ENCODE data around the gene EFL1. TPM values are rescaled to one million over a fixed set of nuclear protein-coding genes. Genes with fewer than 3 reads are reported as not detected.
"Not testable (repeated sequence)": the region's sequence is repeated elsewhere in the genome, so short reads cannot be mapped to it uniquely, and the experiment has no call there.

The EFL1 gene
- total RNA-seq, 1 donor from 2014 or later: 17.2 TPM

GRCh38 chr15:82248261-82248660 lies 14.3 kb downstream of the EFL1 start:
- not testable (repeated sequence) for H3K36me3 Mint-ChIP-seq (ENCODE audit: unreplicated experiment); DNase-seq; H3K27ac Mint-ChIP-seq (ENCODE audit: unreplicated experiment)

DNA sequence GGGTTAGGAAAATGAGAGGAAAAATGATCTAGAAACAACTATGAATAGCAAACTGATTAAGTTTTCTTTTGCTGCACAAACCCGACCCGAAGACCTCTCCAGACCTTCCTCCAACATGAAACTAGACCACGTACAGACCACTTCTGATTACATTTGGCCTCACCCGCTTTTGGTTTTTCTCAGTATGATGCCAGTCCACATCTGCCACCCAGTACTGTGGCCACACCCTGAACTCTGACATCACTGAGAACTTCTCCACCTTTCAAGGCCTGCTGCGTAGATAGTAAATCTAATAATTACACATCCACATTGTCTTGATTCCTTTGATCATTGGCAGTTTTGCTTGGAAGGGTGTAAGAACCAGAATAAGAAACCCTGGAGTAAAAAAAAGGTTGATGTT lies 16.6 kb downstream of the EFL1 start:
- H3K36me3 Mint-ChIP-seq (ENCODE audit: unreplicated experiment); H3K4me3 Mint-ChIP-seq (ENCODE audit: unreplicated experiment); H3K4me1 Mint-ChIP-seq (ENCODE audit: low read depth, unreplicated experiment); H3K27ac Mint-ChIP-seq (ENCODE audit: unreplicated experiment); H3K27me3 Mint-ChIP-seq (ENCODE audit: unreplicated experiment); DNase-seq; H3K9me3 Mint-ChIP-seq (ENCODE audit: unreplicated experiment): not testable (repeated sequence)

More at GRCh38 chr15:82248261-82248660, 14.3 kb downstream of the EFL1 start:
- not testable (repeated sequence) for H3K4me3 Mint-ChIP-seq (ENCODE audit: unreplicated experiment); H3K9me3 Mint-ChIP-seq (ENCODE audit: unreplicated experiment); H3K27me3 Mint-ChIP-seq (ENCODE audit: unreplicated experiment); H3K4me1 Mint-ChIP-seq (ENCODE audit: low read depth, unreplicated experiment)

GRCh38 chr15:82243644-82244043 lies 18.9 kb downstream of the EFL1 start:
- not testable (repeated sequence) for DNase-seq; H3K27ac Mint-ChIP-seq (ENCODE audit: unreplicated experiment); H3K36me3 Mint-ChIP-seq (ENCODE audit: unreplicated experiment); H3K9me3 Mint-ChIP-seq (ENCODE audit: unreplicated experiment); H3K4me1 Mint-ChIP-seq (ENCODE audit: low read depth, unreplicated experiment); H3K4me3 Mint-ChIP-seq (ENCODE audit: unreplicated experiment); H3K27me3 Mint-ChIP-seq (ENCODE audit: unreplicated experiment)

GRCh38 chr15:82241836-82242499 lies 20.6 kb downstream of the EFL1 start:
- not testable (repeated sequence) for H3K4me1 Mint-ChIP-seq (ENCODE audit: low read depth, unreplicated experiment); H3K9me3 Mint-ChIP-seq (ENCODE audit: unreplicated experiment); H3K27ac Mint-ChIP-seq (ENCODE audit: unreplicated experiment); H3K4me3 Mint-ChIP-seq (ENCODE audit: unreplicated experiment); H3K27me3 Mint-ChIP-seq (ENCODE audit: unreplicated experiment); H3K36me3 Mint-ChIP-seq (ENCODE audit: unreplicated experiment); DNase-seq

GRCh38 chr15:82239685-82240391 lies 22.7 kb downstream of the EFL1 start:
- H3K4me3 Mint-ChIP-seq (ENCODE audit: unreplicated experiment): no peak overlapping the region
- H3K27me3 Mint-ChIP-seq (ENCODE audit: unreplicated experiment): no peaks in the 10 kb centered on the region
- DNase-seq: no peak
- H3K4me1 Mint-ChIP-seq (ENCODE audit: low read depth, unreplicated experiment): no peaks in the 10 kb centered on the region
- H3K36me3 Mint-ChIP-seq (ENCODE audit: unreplicated experiment): no peaks in the 10 kb centered on the region
- no peaks in the 10 kb centered on the region for H3K9me3 Mint-ChIP-seq (ENCODE audit: unreplicated experiment)
- no peak for TF ChIP-seq CTCF (IDR thresholded peaks at IDR 0.05; ENCODE audit: partially characterized antibody, unreplicated experiment)
- no peak overlapping the region for H3K27ac Mint-ChIP-seq (ENCODE audit: unreplicated experiment)

GRCh38 chr15:82237944-82238534 lies 24.5 kb downstream of the EFL1 start:
- not testable (repeated sequence) for H3K9me3 Mint-ChIP-seq (ENCODE audit: unreplicated experiment); H3K36me3 Mint-ChIP-seq (ENCODE audit: unreplicated experiment); H3K27ac Mint-ChIP-seq (ENCODE audit: unreplicated experiment); H3K4me3 Mint-ChIP-seq (ENCODE audit: unreplicated experiment); DNase-seq; H3K4me1 Mint-ChIP-seq (ENCODE audit: low read depth, unreplicated experiment); H3K27me3 Mint-ChIP-seq (ENCODE audit: unreplicated experiment)

DNA sequence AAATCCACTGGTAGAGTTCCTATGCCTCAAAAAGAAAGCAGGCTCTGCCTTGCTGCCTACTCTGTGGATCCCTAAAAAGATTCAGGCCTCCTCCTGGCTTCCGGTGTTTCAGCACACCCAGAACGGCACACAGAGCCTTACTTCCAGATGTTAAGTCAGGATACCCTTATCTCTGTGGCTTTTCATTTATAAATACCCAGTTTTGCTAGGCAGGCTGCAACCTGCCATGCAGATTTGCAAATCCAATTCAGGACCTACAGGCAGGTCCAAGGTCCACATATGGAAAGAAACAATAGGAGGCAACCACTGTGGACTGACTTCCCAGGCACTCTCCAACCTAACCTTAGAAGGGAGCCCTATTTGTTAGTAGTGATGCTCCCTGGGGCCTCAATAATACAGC lies 30.7 kb downstream of the EFL1 start:
- H3K27me3 Mint-ChIP-seq (ENCODE audit: unreplicated experiment): no peaks in the 10 kb centered on the region
- no peak for DNase-seq
- H3K4me1 Mint-ChIP-seq (ENCODE audit: low read depth, unreplicated experiment): peaks cover 5% of the 10 kb centered on the region
- H3K4me3 Mint-ChIP-seq (ENCODE audit: unreplicated experiment): no peak overlapping the region
- H3K36me3 Mint-ChIP-seq (ENCODE audit: unreplicated experiment): no peaks in the 10 kb centered on the region
- no peak overlapping the region for H3K27ac Mint-ChIP-seq (ENCODE audit: unreplicated experiment)
- TF ChIP-seq CTCF (IDR thresholded peaks at IDR 0.05; ENCODE audit: partially characterized antibody, unreplicated experiment): no peak
- H3K9me3 Mint-ChIP-seq (ENCODE audit: unreplicated experiment): no peaks in the 10 kb centered on the region

Measured in glutamatergic neuron (in vitro differentiated cells).